ENCODE results near the gene PHF1.

Gene PHF1

DNA sequence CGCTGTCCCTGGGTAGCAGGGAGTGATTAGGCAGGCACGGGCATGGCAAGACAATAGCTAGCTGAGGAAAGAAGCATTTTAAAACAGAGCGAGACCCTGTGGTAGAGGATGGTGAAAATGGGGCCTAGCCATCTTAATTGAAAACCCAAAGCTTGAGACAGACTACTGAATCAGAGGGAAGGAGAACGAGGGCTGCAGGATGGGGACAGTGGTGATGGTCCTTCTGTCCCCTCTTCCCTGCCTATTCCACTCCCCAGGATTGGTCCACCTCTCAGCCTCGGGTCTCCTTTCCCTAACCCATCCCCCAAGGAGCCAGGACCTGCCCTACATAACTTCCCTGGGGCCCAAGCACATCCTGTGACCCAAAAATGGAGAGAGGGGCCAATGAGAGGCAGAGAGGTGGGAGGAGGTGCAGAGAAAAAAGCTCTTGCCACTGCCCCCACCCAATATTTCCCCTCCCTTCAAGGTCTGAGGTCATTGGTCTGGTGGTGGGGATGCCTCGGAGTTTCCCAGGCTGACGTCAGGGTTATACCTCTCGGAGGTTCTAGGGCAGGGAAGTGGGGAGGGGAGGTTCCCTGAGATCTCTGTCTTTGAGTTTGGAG lies 8.0 kb downstream of the PHF1 start:
- DNase-seq: peak; percentile 87

DNA sequence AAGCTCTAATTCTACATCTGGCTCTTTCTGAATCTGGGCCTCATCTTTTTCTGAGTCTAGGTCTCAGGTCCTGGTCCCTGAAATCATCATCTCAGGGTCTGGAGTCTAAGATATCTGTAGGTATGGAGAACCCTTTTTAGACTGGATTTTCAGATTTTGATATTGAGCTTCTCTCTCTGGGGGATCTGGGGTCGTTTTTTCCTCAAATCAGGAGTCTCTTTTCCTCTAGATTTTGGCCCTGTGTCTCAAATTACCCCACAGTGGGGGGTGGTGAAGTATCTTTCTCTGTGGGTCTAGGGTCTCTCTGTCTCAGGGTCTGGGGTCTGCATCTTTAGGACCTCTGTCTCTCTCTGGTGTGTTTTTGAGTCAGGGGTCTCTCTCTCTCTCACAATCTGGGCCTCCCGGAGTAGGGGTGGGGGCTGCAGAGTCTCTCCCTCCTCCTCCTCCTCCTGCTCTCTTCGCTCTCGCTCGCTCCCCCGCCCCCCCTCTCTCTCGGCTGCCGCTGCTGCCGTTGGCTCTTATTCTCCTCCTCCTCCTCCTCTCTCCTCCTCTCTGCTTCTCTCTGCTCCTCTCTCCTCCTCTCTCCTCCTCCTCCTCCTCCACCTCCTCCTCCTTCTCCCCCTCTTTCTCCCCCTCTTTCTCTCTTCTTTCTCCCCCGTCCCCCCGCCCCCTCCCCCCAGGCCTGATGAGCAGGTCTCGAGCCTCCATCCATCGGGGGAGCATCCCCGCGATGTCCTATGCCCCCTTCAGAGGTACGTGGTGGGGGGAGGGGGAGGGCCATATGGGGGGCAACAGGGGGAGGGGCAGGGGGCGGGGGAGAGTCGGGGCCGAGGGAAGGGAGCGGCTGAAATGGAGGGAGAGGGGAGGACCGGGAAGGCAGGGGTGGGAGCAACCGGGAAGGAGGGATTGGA lies 9.0 kb downstream of the PHF1 start, which contains the start of gene SYNGAP1:
Gene SYNGAP1, plus strand, starts transcription at position 486 of the 911 bp plus-strand sequence. Its CDS starts 200 bp downstream, at position 686.
- DNase-seq: peak; percentile 55

DNA sequence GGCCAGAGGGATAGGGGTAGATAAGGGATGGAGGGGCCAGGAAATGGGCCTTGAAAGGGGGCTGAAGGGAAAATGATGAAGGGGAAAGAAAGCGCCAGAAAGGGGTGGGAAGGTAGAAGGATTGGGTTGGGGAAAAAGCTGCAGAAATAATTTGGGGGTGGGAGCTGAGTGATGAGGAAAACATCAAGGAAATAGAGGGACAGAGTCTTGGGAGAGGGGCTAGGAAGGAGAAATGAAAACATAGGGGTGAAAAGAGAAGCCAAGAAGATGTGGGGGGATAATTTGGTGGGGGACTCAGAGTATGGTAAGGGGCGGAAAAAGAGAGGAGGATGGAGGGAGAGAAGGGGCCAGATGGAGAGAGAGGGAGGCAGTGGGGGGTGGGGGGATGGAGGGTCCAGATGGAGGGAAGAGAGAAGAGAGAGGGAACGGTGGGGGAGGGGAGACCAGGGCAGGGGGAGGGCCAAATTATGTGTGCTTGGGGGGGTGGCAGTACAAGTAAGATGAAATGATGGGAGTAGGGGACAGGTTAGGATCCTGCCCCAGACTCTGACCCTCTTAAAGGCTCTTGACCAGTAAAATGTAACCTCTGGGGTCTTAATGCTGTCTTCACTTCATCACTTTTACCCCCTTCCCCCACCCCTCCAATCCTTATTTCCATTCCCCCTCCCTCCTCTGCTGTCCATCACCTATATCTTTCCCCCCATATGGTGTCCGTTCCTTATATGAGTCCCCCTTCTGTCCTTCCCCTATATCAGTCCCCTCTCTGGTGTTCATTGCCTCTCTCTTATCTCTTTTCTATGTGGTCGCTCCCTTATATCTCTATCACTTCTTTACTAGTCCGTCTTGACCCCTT lies 9.9 kb downstream of the PHF1 start:
- no peak for DNase-seq

DNA sequence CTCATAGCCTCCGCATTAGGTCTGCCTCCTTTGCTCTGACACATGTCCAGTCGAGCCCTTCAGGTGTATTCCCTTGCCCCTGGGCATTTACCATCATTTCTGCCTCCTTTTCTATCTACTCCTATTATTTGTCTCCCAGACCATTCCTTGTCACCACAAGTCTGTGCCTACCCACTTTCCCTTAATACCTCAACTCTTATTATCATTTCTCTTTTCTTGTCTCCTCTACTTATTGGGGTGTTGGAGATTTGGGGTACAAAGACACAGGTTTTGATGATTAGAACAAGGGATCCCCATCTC lies 10.5 kb downstream of the PHF1 start:
- no peak for DNase-seq

DNA sequence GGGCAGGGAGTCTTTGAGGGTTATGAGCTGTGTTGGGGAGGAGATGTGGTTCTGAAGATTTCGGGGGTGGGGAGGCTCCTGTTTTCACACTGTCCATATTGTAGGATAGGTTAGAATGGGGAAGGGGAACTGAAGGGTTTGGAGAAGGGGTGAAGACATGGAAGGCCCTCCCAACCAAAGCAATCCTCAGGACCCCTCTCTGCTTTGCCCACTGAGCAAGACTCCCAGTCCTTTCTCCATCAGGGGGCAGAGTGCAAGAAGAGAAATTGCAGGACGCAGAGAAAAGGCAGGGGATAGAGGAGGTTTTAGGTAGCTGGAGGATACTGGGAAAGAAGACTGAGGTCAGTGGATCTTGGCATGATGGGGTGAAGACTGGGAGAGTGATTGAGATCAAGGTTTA lies 13.0 kb downstream of the PHF1 start:
- no peak for DNase-seq

DNA sequence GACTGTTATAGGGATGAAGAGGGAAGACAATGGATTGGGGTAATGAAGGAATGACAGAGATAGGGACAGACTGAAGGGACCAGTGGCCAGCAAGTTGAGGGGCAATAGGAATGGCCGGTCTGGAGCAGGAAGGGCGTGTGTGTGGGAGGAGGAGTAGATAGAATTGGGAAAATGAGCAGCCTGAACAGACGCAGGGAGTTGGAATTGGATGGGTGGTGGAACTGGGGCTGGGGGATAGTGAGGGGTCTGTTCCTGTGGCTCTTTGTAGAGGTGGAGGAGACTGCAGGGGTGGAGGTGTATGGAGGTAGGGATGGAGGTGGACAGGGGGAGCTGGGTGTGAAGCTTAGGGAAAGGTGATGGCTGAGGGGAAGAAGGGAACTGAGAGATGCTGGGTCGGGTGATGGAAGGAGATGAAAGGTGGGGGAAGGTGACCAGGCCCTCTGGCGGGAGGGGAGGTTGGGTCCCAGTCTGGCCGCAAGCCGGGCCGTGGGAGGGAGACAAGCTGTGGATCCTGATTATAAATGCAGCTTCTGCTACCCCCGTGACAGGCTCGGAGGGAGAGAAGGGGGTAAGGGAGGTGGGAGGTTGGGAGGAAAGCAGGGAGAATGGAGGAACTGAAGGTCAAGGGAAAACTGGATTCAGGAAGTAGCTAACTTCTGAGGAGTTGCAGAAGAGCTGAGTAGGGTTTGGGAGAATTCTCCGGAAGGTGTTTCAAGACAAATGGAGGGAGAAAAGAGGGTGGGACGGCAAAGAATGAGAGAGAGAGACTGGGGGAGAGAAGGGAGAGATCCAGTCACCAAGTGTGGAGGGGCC lies 14.2 kb downstream of the PHF1 start:
- no peak for DNase-seq

DNA sequence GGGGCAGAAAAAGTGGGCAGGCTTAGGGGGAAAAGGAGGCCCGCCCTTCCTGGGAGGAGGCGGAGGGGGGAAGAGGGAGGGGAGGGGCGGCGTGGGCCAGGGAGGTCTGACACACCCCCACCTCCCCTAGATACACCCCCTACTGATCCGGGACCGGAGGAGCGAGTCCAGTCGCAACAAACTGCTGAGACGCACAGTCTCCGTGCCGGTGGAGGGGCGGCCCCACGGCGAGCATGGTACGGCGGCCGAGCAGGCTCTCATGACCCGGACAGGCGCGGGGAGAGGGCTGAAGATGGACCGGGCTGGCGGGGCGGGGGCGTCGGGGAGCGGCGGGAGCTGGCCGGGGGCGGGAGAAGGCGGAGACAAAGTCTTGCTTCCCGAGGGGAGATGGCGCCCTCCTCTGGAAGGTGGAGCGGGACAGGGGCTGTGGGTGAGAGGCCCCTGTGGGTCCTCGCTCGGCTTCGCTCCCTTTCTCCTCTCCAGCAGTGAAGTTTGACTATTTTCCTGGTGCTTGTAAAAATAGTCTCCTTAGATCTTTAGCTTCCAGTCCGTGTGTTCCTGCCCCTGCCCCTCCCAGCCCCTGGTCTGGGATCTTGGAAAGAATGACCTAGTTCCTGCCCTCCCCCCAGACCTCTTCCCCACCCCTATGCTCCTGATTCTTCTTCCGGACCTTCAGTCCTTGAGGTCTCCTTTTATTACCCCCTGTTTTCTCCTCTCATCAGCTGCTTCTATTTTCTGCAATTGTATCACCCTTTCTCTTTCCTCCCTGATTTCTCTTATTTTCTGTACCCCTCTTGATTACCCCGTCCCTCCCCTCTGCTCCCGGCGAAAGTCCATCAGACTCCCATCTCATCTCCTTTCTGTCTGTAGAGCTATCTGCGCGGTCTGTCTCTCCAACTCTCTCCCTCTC lies 15.1 kb downstream of the PHF1 start:
- peak; percentile 91 for DNase-seq

DNA sequence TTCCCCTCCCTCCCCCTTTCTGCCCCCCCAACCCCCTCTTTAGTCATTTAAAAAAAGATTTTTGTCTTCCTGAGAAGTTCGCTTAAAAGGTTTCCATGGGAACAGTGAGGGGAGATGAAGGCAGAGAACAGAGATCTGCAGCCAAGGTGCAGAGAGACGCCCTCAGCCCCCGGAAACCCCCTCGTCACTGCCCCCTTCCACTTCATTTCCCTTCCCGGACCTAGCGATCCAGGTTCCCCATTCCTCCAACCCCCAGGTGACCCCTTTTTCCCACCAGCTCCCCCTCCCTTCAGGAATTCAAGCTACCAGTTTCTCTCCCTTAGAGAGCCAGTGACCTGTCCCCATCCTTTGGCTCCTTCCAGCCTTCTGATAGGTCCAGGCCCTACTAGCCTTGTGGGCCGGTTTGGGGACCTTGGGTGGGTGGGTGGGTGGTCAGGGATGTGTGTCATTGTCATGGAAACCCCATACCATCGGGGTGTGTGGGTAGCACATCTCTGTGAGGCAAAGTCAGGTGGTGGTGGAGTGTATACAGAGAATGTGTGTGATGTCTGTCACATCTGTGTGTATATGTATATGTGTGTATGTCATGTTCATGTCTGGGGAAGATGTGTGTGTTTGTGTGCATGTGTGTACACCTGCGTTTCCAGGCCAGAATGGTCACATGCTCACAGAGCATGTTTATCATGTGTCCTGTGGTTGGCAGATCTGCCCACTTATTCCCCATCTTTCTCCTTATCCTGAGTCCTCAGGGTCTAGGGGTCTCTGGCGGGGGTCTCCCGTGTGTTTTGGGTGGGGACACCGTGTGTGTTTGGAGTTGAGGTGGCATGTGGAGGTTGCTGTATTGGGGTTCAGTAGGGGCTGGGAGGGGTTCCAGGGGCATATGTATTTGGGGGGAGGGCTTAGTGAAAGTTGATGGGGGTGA lies 16.0 kb downstream of the PHF1 start:
- DNase-seq: peak; percentile 79

DNA sequence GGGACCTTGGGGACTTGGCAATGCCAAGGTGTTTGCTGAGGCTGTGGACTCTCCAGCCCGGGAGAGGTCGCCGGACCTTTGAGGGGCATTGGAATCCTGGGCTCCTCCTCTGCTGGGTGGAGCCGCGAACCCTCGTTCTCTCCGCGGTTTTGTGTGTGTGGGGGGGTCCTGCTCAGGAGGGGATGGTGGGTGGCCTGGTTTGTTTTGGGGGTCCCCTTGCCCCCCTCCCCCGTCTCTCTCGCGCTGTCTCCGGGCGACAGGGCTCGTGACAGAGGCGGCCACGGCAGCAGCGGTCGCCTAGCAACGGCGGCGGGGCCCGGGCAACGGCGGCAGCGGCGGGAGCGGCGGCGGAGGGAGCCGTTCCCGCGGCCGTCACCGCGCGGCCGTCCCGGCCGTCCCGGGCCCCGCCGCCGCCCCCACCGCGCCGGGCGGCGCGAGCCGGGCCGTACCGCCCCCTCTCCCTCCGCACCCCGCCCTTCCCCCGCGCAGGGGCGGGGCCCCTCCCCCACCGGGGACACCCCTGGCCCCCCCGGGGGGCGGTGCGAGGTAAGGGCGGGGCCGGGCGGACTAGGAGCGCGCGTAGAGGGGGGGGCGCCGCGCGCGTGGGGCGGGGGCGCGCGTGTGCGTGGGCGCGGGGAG lies 16.9 kb downstream of the PHF1 start:
- peak; percentile 81 for DNase-seq

DNA sequence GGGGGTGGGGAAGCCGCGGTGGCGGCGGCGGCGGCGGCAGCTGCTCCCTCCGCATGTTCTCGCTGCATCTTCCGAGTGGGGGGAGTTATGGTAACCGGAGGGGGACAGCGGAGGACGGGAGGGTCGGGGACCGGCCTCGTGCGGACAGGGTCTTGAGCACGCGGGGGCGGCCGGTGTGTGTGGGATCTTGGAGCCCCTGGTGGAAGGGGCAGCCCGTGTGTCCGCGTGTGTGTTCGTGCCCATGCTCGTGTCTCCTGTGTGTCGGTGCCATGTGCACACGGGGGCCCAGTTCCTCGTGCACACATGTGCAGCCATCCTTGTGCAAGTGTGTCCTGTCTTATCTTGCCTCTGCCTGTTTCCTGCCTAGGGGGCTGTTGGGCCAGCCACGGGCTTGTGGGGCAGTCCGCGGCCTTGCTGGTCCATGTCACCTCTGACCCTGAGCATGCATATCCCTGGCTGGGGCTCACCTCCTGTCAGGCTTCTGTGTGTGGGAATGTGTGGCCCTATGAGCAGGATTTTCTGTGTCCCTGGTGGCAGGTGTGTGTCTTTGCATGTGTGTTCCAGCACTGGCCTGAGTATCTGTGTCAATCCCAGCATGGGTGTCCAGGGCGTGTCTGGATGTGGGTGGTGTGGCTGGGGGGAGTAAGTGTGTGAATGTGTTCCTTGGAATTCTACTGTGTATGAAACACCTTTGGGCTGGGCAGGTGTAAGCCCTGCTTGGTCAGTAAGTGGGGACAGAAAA lies 17.6 kb downstream of the PHF1 start:
- DNase-seq: peak; percentile 46

DNA sequence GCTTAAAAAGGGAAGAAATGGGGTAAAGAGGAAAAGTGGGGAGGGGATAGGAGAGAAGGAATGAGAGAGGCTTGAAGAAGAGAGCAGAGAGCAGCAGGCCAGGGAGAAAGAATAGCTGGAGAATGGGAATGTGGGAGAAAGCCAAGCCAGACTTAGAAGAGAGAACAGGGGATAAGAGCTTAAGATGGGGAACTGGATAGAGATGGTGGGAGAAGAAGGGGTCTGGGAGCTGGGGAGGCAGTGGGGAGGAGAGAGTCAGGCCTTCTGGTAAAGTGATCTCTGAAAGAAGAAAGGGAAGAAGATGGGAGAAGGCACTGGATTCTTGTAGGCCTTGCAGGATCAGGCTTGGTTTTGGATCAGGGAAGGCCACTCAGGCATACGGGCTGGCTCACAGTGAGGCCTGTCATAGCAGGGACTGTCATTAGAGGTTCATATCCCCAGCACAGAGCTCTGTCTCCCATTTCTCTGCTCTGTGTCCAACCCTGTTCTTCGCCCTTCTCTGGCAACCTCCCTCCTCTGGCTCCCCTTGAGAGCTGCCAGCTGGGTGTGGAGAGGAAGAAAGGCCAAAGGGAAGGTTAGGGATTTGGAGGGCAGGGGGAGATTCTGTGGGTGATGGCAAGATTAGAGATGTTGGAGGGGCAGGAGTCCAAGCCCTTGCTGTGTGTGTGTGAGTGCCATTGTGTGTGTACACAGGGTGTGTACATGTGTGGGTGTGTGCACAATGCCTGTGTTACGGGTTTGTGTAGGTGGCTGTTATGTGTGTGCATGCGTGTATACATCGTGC lies 18.3 kb downstream of the PHF1 start:
- DNase-seq: peak; percentile 18

DNA sequence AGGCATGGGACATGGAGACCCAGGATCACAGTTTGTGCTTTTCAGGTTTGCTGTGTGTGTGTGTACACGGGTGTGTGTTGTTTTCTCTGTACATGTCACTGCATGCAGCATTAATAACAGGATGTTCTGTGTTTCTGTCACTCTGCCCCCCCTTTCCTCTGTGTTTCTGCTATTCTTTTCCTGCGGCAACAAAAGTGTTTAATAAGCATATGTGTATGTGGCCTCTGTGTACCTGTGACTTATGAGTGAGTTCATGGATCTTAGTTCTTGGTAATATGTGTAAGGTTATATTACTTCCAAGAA lies 18.9 kb downstream of the PHF1 start:
- peak; percentile 61 for DNase-seq

DNA sequence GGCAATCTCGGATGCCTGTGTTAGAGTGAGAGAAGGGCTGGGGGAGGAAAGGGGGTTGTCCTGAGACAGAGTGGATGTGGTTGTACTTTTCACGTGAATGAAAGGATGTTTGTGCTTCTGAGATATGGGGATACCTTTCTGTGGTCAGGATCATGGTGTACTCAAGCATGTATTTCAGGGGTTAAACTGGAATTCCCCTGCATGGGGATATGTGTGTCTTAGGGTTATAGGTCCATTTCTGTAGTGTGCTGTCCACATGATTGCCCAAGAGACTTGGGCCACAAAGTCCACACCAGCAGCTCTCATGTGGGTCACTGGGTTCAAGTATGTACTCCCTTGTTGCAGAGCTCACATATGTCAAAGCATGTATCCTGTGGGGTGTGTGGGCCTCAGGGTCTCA lies 19.5 kb downstream of the PHF1 start:
- peak; percentile 52 for DNase-seq

DNA sequence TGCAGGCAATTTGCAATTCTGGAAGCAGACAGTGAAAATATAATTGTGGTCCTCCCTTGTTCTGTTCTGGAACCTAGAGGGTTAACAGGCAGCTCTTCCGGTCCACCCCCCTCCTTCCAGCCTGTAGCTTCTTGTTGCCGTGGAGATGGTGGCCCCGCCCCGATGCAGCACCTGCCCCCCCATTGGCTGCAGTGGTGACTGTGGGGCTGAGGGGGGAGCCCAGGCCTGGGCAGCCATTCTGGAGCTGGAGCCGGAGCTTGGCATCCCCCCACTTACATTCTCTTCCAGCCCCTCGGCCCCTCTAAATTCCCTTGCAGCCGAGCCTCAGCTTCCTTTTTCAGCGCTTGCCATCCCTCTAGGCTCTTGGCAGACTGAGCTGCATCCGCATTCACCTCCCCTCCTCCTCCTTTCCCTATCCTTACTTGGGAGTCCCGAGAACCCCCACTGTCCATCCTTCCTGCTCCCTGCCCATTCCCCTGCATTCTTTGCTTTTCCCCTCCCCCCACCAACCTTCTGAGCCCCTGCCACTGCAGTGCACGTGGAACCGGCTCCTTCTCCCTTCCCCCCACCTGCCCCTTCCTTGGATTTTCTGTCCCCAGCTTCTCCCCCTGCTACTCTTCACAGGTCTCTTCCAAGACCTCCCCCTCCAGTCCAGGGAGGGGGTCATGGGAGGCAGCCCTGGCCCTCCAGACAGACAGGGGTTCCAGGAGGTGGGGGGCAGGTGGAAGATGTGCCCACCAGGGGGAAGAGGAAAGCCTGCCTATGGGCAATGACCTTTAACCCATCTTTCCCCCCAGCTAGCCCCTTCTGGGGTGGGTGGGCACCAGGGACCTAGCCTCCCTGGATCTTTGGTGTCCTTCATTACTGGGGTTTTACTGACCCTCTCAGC lies 20.4 kb downstream of the PHF1 start:
- peak; percentile 90 for DNase-seq

DNA sequence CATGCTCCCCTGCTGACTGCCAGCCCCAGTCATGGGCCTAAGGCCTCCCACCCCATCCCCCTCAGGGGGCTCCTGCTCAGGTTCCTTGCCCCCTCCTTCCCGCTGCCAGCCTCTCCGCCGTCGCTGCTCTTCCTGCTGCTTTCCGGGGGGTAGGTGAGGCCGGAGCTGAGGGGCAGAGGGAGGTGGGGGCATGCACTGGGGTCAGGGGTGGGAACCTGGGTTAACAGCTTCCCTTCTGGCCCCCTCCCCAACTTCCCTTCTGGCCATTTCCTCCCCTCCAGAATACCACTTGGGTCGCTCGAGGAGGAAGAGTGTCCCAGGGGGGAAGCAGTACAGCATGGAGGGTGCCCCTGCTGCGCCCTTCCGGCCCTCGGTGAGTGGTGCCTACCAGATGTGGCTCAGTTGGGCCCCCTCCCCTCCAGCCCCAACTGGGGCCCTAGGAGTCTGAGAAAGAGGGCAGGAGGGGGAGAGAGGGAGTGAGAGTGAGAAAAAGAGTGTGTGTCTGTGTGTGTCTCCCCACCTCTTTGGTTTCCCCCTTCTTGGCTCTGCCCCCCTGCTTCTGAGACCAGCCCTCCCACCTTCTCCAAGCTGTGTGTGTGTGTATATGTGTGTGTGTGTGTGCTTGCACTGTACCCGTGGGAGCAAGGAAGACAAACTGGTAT lies 21.2 kb downstream of the PHF1 start:
- DNase-seq: peak; percentile 16

DNA sequence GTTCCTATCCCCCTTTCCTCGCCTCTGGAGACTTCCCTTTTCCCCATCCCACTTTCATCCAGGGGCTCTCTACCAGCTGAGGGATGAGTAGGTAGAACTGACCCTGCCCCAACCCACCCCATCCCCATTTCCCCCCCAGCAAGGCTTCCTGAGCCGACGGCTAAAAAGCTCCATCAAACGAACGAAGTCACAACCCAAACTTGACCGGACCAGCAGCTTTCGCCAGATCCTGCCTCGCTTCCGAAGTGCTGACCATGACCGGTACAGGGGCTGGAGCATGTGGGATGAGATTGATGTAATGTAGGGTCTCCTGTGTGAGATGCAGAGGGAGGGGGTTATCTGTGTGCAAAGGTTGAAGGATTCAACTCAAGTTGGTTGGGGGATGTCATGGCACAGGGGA lies 21.7 kb downstream of the PHF1 start:
- DNase-seq: no peak

DNA sequence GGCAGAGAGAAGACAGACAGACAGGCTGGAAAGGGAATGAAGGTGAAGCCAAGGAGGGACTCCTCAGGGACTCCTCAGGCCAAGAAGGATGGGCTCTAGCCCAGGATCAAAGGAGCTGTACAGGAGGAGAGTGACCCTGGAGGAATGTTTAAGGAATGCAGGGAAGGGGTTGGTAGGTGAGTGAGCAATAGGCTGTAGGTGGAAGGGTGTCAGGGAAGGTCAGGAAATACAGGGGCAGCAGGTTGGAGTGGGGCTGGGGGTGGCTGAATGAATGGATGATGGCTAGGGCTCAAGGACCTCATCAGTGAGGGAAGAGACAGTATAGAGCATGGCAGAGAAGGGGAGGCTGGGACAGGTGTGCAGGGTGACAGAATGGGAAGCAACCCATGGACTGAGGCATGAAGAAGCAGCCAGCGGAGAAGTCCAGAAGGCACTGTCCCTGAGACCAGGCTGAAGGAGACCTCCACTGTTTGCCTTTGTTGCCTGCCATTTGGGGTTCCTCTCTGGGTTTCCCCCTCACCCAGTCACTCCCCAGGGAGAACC lies 22.3 kb downstream of the PHF1 start:
- no peak for DNase-seq
